Measurements from ENCODE around the gene MAP3K14. TPM values are rescaled to one million over a fixed set of nuclear protein-coding genes. Genes with fewer than 3 reads are reported as not detected.

Gene MAP3K14
- total and polyA plus RNA-seq, 2 experiments from 2014 or later: 2.3 to 3.0 TPM

- Histone ChIP-seq H3K4me3 (no peak overlapping the region), H3K27ac (no peak overlapping the region), H3K4me2 (no peak overlapping the region), H3K79me2 (no peaks in the 10 kb centered on the region), H3K9me2 (replicated peaks; ENCODE audit: insufficient read depth) (no peaks in the 10 kb centered on the region), H4K20me1 (ENCODE audit: insufficient read depth, poor library complexity, severe bottlenecking) (no peaks in the 10 kb centered on the region), H3K27me3 (peaks cover 20% of the 10 kb centered on the region), H2AFZ (no peak overlapping the region), H3K36me3 (replicated peaks; ENCODE audit: insufficient read depth, low read depth) (no peaks in the 10 kb centered on the region), H3K4me1 (ENCODE audit: insufficient read depth) (peaks cover 13% of the 10 kb centered on the region), H3K9me3 (ENCODE audit: low read depth) (no peaks in the 10 kb centered on the region)
- DNase-seq (ENCODE audit: low spot score): peak; percentile 4
- 90% methylated on average over 8 of the region's 8 CpGs for WGBS (ENCODE audit: low lambda C conversion rate, missing lambda C conversion rate)
- TF ChIP-seq CTCF (IDR thresholded peaks at IDR 0.05; ENCODE audit: poor library complexity): no peak
- TF ChIP-seq EZH2 (IDR thresholded peaks at IDR 0.05; ENCODE audit: borderline replicate concordance): no peak
- no peak for TF ChIP-seq EZH2phosphoT487 (IDR thresholded peaks at IDR 0.05; ENCODE audit: low read depth, severe bottlenecking, unreplicated experiment)
These were observed 89.5 kb downstream of the MAP3K14 start for GRCh38 chr17:45227101-45227925.

GRCh38 chr17:45226576-45226975 lies 90.2 kb downstream of the MAP3K14 start:
- no peaks in the 10 kb centered on the region for H3K9me3 ChIP-seq (ENCODE audit: low read depth)
- no peak overlapping the region for H3K4me2 ChIP-seq
- no peak overlapping the region for H3K27ac ChIP-seq
- H3K9me2 ChIP-seq (replicated peaks; ENCODE audit: insufficient read depth): no peaks in the 10 kb centered on the region
- no peak overlapping the region for H3K4me3 ChIP-seq
- H3K36me3 ChIP-seq (replicated peaks; ENCODE audit: insufficient read depth, low read depth): no peaks in the 10 kb centered on the region
- DNase-seq (ENCODE audit: low spot score): no peak
- H3K4me1 ChIP-seq (ENCODE audit: insufficient read depth): peaks cover 13% of the 10 kb centered on the region
- 82% methylated on average over 3 of the region's 3 CpGs for WGBS (ENCODE audit: low lambda C conversion rate, missing lambda C conversion rate)
- no peak overlapping the region for H2AFZ ChIP-seq
- no peaks in the 10 kb centered on the region for H4K20me1 ChIP-seq (ENCODE audit: insufficient read depth, poor library complexity, severe bottlenecking)
- peaks cover 22% of the 10 kb centered on the region for H3K27me3 ChIP-seq
- no peak for TF ChIP-seq EZH2phosphoT487 (IDR thresholded peaks at IDR 0.05; ENCODE audit: low read depth, severe bottlenecking, unreplicated experiment)
- TF ChIP-seq CTCF (IDR thresholded peaks at IDR 0.05; ENCODE audit: poor library complexity): no peak
- no peaks in the 10 kb centered on the region for H3K79me2 ChIP-seq

- Histone ChIP-seq H3K4me3 (no peak overlapping the region), H3K36me3 (replicated peaks; ENCODE audit: insufficient read depth, low read depth) (no peaks in the 10 kb centered on the region), H3K27me3 (peaks cover 25% of the 10 kb centered on the region), H3K9me3 (ENCODE audit: low read depth) (no peaks in the 10 kb centered on the region), H3K9me2 (replicated peaks; ENCODE audit: insufficient read depth) (no peaks in the 10 kb centered on the region), H4K20me1 (ENCODE audit: insufficient read depth, poor library complexity, severe bottlenecking) (no peaks in the 10 kb centered on the region), H3K4me1 (ENCODE audit: insufficient read depth) (peaks cover 15% of the 10 kb centered on the region), H3K79me2 (no peaks in the 10 kb centered on the region), H2AFZ (no peak overlapping the region), H3K27ac (no peak overlapping the region), H3K4me2 (no peak overlapping the region)
- WGBS (ENCODE audit: low lambda C conversion rate, missing lambda C conversion rate): 80% methylated on average over 8 of the region's 11 CpGs
- DNase-seq (ENCODE audit: low spot score): no peak
- TF ChIP-seq EZH2 (IDR thresholded peaks at IDR 0.05; ENCODE audit: borderline replicate concordance): no peak
- TF ChIP-seq CTCF (IDR thresholded peaks at IDR 0.05; ENCODE audit: poor library complexity): no peak
- TF ChIP-seq EZH2phosphoT487 (IDR thresholded peaks at IDR 0.05; ENCODE audit: low read depth, severe bottlenecking, unreplicated experiment): no peak
These were observed 90.8 kb downstream of the MAP3K14 start for GRCh38 chr17:45225964-45226530.
